ENCODE data around the gene ALDH1A3.

ALDH1A3 gene

GRCh38 chr15:100862162-100862561, 17.5 kb upstream of the ALDH1A3 start:
- peaks cover 3% of the 10 kb centered on the region for H3K9me3 ChIP-seq
- DNase-seq = no peak
- no peak for TF ChIP-seq CTCF (IDR thresholded peaks at IDR 0.05; ENCODE audit: low read depth, low read length)
- H3K4me3 ChIP-seq (ENCODE audit: low read depth, low read length) = no peak overlapping the region
- no peaks in the 10 kb centered on the region for H3K36me3 ChIP-seq
- H3K27me3 ChIP-seq = no peaks in the 10 kb centered on the region
- no peaks in the 10 kb centered on the region for H3K4me1 ChIP-seq

- DNase-seq = no peak
- Histone ChIP-seq H3K36me3 (no peaks in the 10 kb centered on the region), H3K4me3 (ENCODE audit: low read depth, low read length) (no peak overlapping the region), H3K27me3 (no peaks in the 10 kb centered on the region), H3K9me3 (peaks cover 3% of the 10 kb centered on the region), H3K4me1 (no peaks in the 10 kb centered on the region)
- TF ChIP-seq CTCF (IDR thresholded peaks at IDR 0.05; ENCODE audit: low read depth, low read length) = no peak
Observed at GRCh38 chr15:100863075-100863795, 16.4 kb upstream of the ALDH1A3 start.

- peaks cover 3% of the 10 kb centered on the region for H3K9me3 ChIP-seq
- TF ChIP-seq CTCF (IDR thresholded peaks at IDR 0.05; ENCODE audit: low read depth, low read length) = no peak
- H3K36me3 ChIP-seq = no peaks in the 10 kb centered on the region
- DNase-seq = no peak
- H3K27me3 ChIP-seq = no peaks in the 10 kb centered on the region
- H3K4me3 ChIP-seq (ENCODE audit: low read depth, low read length) = no peak overlapping the region
- H3K4me1 ChIP-seq = no peaks in the 10 kb centered on the region
Observed at GRCh38 chr15:100863796-100864267, 15.8 kb upstream of the ALDH1A3 start.

- no peaks in the 10 kb centered on the region for H3K27me3 ChIP-seq
- no peaks in the 10 kb centered on the region for H3K4me1 ChIP-seq
- H3K36me3 ChIP-seq = no peaks in the 10 kb centered on the region
- H3K9me3 ChIP-seq = no peaks in the 10 kb centered on the region
- no peak overlapping the region for H3K4me3 ChIP-seq (ENCODE audit: low read depth, low read length)
- TF ChIP-seq CTCF (IDR thresholded peaks at IDR 0.05; ENCODE audit: low read depth, low read length) = no peak
- no peak for DNase-seq
Observed at GRCh38 chr15:100866386-100867330, 13.0 kb upstream of the ALDH1A3 start.

GRCh38 chr15:100867433-100867832, 12.2 kb upstream of the ALDH1A3 start:
- H3K36me3 ChIP-seq = no peaks in the 10 kb centered on the region
- no peak overlapping the region for H3K4me3 ChIP-seq (ENCODE audit: low read depth, low read length)
- no peaks in the 10 kb centered on the region for H3K4me1 ChIP-seq
- H3K27me3 ChIP-seq = no peaks in the 10 kb centered on the region
- DNase-seq = no peak
- TF ChIP-seq CTCF (IDR thresholded peaks at IDR 0.05; ENCODE audit: low read depth, low read length) = no peak
- H3K9me3 ChIP-seq = no peaks in the 10 kb centered on the region
